GM10266 (cell line): ENCODE data around the gene SV2B.

ENCODE experiments used
- DNase-seq: peaks from one replicate; pipeline ENCODE4 v3.0.0; 2012; ENCODE audit errors: extremely low spot score
- CTCF ChIP-seq: IDR thresholded peaks from 2 replicates; pipeline ENCODE4 v1.5.1; 2012; ENCODE audit warnings: mild to moderate bottlenecking, low read depth; ENCODE audit not compliant: control insufficient read depth, insufficient read depth; ENCODE audit errors: missing control alignments

SV2B gene

GRCh38 chr15:91150502-91151160 lies 50.6 kb downstream of the SV2B start:
- no peak for TF ChIP-seq CTCF
- no peak for DNase-seq

DNA sequence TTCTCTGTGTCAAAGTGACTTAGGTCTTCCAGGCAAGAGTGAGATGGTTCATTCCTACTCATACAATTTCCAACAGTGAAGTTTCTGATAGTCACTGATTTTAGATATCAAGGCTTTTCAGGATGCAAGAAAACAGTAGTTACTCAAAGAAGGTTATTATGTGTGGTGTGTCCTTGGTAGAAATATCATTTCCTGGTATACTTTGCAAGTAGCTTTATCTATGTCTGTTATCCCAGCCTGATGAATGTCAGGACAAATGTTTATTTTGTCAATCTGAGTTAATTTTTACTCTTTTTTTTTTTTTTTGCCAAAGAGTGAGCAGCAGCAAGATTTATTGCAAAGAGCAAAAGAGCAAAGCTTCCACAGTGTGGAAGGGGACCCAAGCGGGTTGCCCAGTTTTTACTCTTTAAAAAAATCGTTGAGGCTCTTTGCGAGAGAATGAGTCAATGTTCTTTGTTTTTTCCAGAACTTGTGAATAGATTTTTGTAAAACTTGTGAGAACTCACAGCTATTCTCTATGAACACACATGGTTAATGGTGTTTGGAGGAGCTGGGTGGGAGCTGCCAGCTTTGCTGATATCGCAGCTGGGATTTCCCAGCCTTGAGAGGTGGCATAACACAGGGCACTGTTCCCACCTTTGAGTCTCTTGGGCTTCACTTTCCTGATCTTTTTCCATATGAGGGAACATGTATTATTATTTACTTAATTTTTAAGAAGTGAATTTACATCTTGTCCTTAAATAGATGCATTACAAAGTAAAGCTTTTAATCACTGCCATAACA lies 51.9 kb downstream of the SV2B start:
- DNase-seq, result no peak
- no peak for TF ChIP-seq CTCF

GRCh38 chr15:91152896-91153581 lies 53.0 kb downstream of the SV2B start:
- DNase-seq, result no peak
- TF ChIP-seq CTCF, result no peak

- TF ChIP-seq CTCF, result no peak
- DNase-seq, result no peak
Observed at GRCh38 chr15:91153954-91154353, 53.9 kb downstream of the SV2B start.

- no peak for DNase-seq
- no peak for TF ChIP-seq CTCF
Observed at GRCh38 chr15:91156175-91156726, 56.2 kb downstream of the SV2B start.

- TF ChIP-seq CTCF, result no peak
Observed at GRCh38 chr15:91158415-91159394, 58.6 kb downstream of the SV2B start.

More at GRCh38 chr15:91158415-91159394, 58.6 kb downstream of the SV2B start:
- DNase-seq, result no peak
